DOHH2 (cell line): ENCODE measurements around the gene DLGAP1.

Experiments
- H3F3A ChIP-seq: fragments of 200-600 bp; sonication (generic), shearing (Covaris generic); 2 replicates; pipeline ENCODE4 v1.6.0; 2016; ENCODE audit warnings: antibody characterized with exemption, mild to moderate bottlenecking; ENCODE audit not compliant: control insufficient read depth, insufficient read depth
- H3K27ac ChIP-seq: fragments of 200-600 bp; sonication (generic); 2 replicates; pipeline ENCODE4 v1.5.1; 2014; ENCODE audit warnings: low read depth, mild to moderate bottlenecking, low read length, moderate library complexity
- H3K27me3 ChIP-seq: fragments of 200-600 bp; sonication (generic); 2 replicates; pipeline ENCODE4 v1.6.1; 2014; ENCODE audit warnings: mild to moderate bottlenecking, low read length, mixed read lengths; ENCODE audit not compliant: control insufficient read depth
- H3K36me3 ChIP-seq: fragments of 200-600 bp; sonication (generic); 2 replicates; pipeline ENCODE4 v1.6.1; 2014; ENCODE audit warnings: mild to moderate bottlenecking, low read length, moderate library complexity, mixed read lengths; ENCODE audit not compliant: control insufficient read depth
- H3K4me1 ChIP-seq: fragments of 200-600 bp; sonication (generic); 2 replicates; pipeline ENCODE4 v1.6.1; 2014; ENCODE audit warnings: mild to moderate bottlenecking, low read length, mixed read lengths; ENCODE audit not compliant: control insufficient read depth
- H3K4me2 ChIP-seq: fragments of 200-600 bp; sonication (generic); 2 replicates; pipeline ENCODE4 v1.6.0; 2014; ENCODE audit warnings: mild to moderate bottlenecking, low read length, moderate library complexity
- H3K4me3 ChIP-seq: fragments of 200-600 bp; sonication (generic); 2 replicates; pipeline ENCODE4 v1.5.1; 2014; ENCODE audit warnings: mild to moderate bottlenecking, low read length, mixed read lengths
- H3K79me2 ChIP-seq: fragments of 200-600 bp; sonication (generic); 2 replicates; pipeline ENCODE4 v1.6.1; 2014; ENCODE audit warnings: mild to moderate bottlenecking, low read length, mixed read lengths; ENCODE audit not compliant: control insufficient read depth
- H3K9me2 ChIP-seq: fragments of 200-600 bp; sonication (generic); replicated peaks from 2 replicates; pipeline ENCODE4 v1.6.1; 2014; ENCODE audit warnings: mild to moderate bottlenecking, low read length, mixed read lengths; ENCODE audit not compliant: control insufficient read depth
- H3K9me3 ChIP-seq: fragments of 200-600 bp; sonication (generic); 2 replicates; pipeline ENCODE4 v1.6.1; 2014; ENCODE audit warnings: antibody characterized with exemption, low read length, mixed read lengths; ENCODE audit not compliant: control insufficient read depth, insufficient read depth
- H4K20me1 ChIP-seq: fragments of 200-600 bp; sonication (generic); 2 replicates; pipeline ENCODE4 v1.6.0; 2014; ENCODE audit warnings: low read depth, mild to moderate bottlenecking, antibody characterized with exemption, low read length, moderate library complexity; ENCODE audit not compliant: control insufficient read depth, insufficient read depth
- CTCF ChIP-seq: fragments of 200-600 bp; sonication (generic); IDR thresholded peaks from one replicate; pipeline ENCODE4 v1.5.1; 2014; ENCODE audit warnings: antibody characterized with exemption, mild to moderate bottlenecking, low read depth, low read length; ENCODE audit not compliant: poor library complexity, severe bottlenecking
- EZH2phosphoT487 ChIP-seq: fragments of 200-600 bp; sonication (generic); IDR thresholded peaks from 2 replicates; pipeline ENCODE4 v1.6.1; 2017; ENCODE audit warnings: borderline replicate concordance, mild to moderate bottlenecking, antibody characterized with exemption, low read length, moderate library complexity, mixed read lengths

DLGAP1 gene

GRCh38 chr18:4200399-4200798 lies 254.7 kb downstream of the DLGAP1 start:
- H3K4me1 ChIP-seq, result no peaks in the 10 kb centered on the region
- no peak overlapping the region for H3K4me3 ChIP-seq
- no peaks in the 10 kb centered on the region for H3K36me3 ChIP-seq
- H3K9me3 ChIP-seq, result no peaks in the 10 kb centered on the region
- no peaks in the 10 kb centered on the region for H3K9me2 ChIP-seq
- no peaks in the 10 kb centered on the region for H3F3A ChIP-seq
- TF ChIP-seq EZH2phosphoT487 (no peak), CTCF (no peak)
- H3K27me3 ChIP-seq, result no peaks in the 10 kb centered on the region
- H3K27ac ChIP-seq, result no peak overlapping the region
- no peak overlapping the region for H3K4me2 ChIP-seq
- H4K20me1 ChIP-seq, result no peaks in the 10 kb centered on the region
- H3K79me2 ChIP-seq, result no peaks in the 10 kb centered on the region

- H3K27ac ChIP-seq, result no peak overlapping the region
- no peaks in the 10 kb centered on the region for H4K20me1 ChIP-seq
- H3K4me3 ChIP-seq, result no peak overlapping the region
- no peaks in the 10 kb centered on the region for H3K36me3 ChIP-seq
- no peak for TF ChIP-seq CTCF
- no peak for TF ChIP-seq EZH2phosphoT487
- no peaks in the 10 kb centered on the region for H3F3A ChIP-seq
- H3K4me2 ChIP-seq, result no peak overlapping the region
- no peaks in the 10 kb centered on the region for H3K27me3 ChIP-seq
- no peaks in the 10 kb centered on the region for H3K9me2 ChIP-seq
- H3K9me3 ChIP-seq, result no peaks in the 10 kb centered on the region
- no peaks in the 10 kb centered on the region for H3K4me1 ChIP-seq
- no peaks in the 10 kb centered on the region for H3K79me2 ChIP-seq
These were observed 256.2 kb downstream of the DLGAP1 start for GRCh38 chr18:4198956-4199355.

GRCh38 chr18:4196351-4196750 lies 258.8 kb downstream of the DLGAP1 start:
- TF ChIP-seq EZH2phosphoT487, result no peak
- TF ChIP-seq CTCF, result no peak
- no peaks in the 10 kb centered on the region for H3K9me3 ChIP-seq
- no peaks in the 10 kb centered on the region for H3K27me3 ChIP-seq
- H3K36me3 ChIP-seq, result no peaks in the 10 kb centered on the region
- no peaks in the 10 kb centered on the region for H4K20me1 ChIP-seq
- no peaks in the 10 kb centered on the region for H3F3A ChIP-seq
- H3K4me2 ChIP-seq, result no peak overlapping the region
- H3K9me2 ChIP-seq, result no peaks in the 10 kb centered on the region
- no peak overlapping the region for H3K27ac ChIP-seq
- no peaks in the 10 kb centered on the region for H3K79me2 ChIP-seq
- H3K4me1 ChIP-seq, result no peaks in the 10 kb centered on the region
- H3K4me3 ChIP-seq, result no peak overlapping the region

- no peak for TF ChIP-seq CTCF
- no peak for TF ChIP-seq EZH2phosphoT487
- no peaks in the 10 kb centered on the region for H3K36me3 ChIP-seq
- H3K4me3 ChIP-seq, result no peak overlapping the region
- no peak overlapping the region for H3K27ac ChIP-seq
- no peak overlapping the region for H3K4me2 ChIP-seq
- no peaks in the 10 kb centered on the region for H4K20me1 ChIP-seq
- H3K27me3 ChIP-seq, result no peaks in the 10 kb centered on the region
- H3K9me3 ChIP-seq, result no peaks in the 10 kb centered on the region
- no peaks in the 10 kb centered on the region for H3K4me1 ChIP-seq
- H3K9me2 ChIP-seq, result no peaks in the 10 kb centered on the region
- H3F3A ChIP-seq, result no peaks in the 10 kb centered on the region
- H3K79me2 ChIP-seq, result no peaks in the 10 kb centered on the region
These were observed 262.0 kb downstream of the DLGAP1 start for GRCh38 chr18:4193086-4193485.
